Keratinocyte (primary cell): ENCODE data around the gene CAMSAP3.

Source experiments
- CTCF ChIP-seq, 3 experiments: IDR thresholded peaks in 1 of 3; conservative IDR thresholded peaks in 1 of 3; optimal IDR thresholded peaks in 1 of 3; 2 replicates in 2 of 3; 3 replicates in 1 of 3; pipeline versions ENCODE3 to v1.5.1; 2011; ENCODE audit warnings: low read length in 3 of 3, mild to moderate bottlenecking in 3 of 3, moderate library complexity in 2 of 3, control low read depth in 1 of 3, inconsistent platforms in 1 of 3; ENCODE audit not compliant: insufficient read depth in 2 of 3; ENCODE audit errors: extremely low read depth in 1 of 3
- EZH2 ChIP-seq: IDR thresholded peaks from one replicate; pipeline ENCODE4 v1.6.1; 2012; ENCODE audit warnings: inconsistent platforms, mild to moderate bottlenecking, low read length, moderate library complexity

- TF ChIP-seq CTCF (optimal IDR thresholded peaks at IDR 0.05 in 1 of 3, IDR thresholded peaks at IDR 0.05 in 1 of 3, conservative IDR thresholded peaks at IDR 0.05 in 1 of 3; ENCODE audit: extremely low read depth in 1 of 3, insufficient read depth in 2 of 3, low read length in 3 of 3) (no peak), EZH2 (no peak)
These were observed 47.4 kb downstream of the CAMSAP3 start for GRCh38 chr19:7643031-7643415.
